ENCODE data around the gene AFF2.

GRCh38 chrX:149032449-149032848 lies 532.0 kb downstream of the AFF2 start:
- TF ChIP-seq CTCF (IDR thresholded peaks at IDR 0.05) (no peak), POLR2AphosphoS5 (IDR thresholded peaks at IDR 0.05; ENCODE audit: insufficient read depth in 1 of 2, low read depth in 1 of 2) (no peak)
